Measurements from ENCODE around the gene HIGD1A.

DNA sequence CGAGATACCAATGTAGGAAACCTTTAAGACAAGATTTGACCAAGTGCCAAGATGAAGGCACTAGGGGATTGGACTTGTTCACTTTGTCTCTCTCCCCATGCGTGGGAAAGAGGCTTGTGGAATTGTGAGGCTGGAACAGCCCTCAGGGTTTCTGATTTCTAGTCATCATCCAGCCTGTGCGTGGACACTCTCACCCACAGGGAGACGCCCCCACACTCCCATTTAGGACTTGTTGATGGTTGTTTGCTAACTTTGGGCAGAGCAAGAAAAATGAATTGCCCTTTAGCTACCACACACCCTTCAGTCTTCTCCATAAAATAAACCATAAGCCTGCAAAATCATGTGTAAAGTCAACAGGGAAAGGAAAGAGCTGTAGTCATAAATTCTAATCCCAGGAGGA, 23.4 kb upstream of the HIGD1A start:
- TF ChIP-seq, protein P1, sequence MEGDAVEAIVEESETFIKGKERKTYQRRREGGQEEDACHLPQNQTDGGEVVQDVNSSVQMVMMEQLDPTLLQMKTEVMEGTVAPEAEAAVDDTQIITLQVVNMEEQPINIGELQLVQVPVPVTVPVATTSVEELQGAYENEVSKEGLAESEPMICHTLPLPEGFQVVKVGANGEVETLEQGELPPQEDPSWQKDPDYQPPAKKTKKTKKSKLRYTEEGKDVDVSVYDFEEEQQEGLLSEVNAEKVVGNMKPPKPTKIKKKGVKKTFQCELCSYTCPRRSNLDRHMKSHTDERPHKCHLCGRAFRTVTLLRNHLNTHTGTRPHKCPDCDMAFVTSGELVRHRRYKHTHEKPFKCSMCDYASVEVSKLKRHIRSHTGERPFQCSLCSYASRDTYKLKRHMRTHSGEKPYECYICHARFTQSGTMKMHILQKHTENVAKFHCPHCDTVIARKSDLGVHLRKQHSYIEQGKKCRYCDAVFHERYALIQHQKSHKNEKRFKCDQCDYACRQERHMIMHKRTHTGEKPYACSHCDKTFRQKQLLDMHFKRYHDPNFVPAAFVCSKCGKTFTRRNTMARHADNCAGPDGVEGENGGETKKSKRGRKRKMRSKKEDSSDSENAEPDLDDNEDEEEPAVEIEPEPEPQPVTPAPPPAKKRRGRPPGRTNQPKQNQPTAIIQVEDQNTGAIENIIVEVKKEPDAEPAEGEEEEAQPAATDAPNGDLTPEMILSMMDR (IDR thresholded peaks at IDR 0.05), result no peak
- no peak for TF ChIP-seq POLR2AphosphoS5 (IDR thresholded peaks at IDR 0.05; ENCODE audit: insufficient read depth in 1 of 2, low read depth in 1 of 2)

All from vagina (tissue), 2 donors.